Islet of Langerhans (tissue), 1 donor: ENCODE data around the gene DPYD.
A peak's percentile ranks its signal among the peaks of the same experiment; 100 is the strongest.

Experiments used
- FAIRE-seq: peaks from one replicate; lab custom pipeline; 2011; peaks lifted over from hg19 to GRCh38; lab: Jason Lieb, UNC

The DPYD gene

DNA sequence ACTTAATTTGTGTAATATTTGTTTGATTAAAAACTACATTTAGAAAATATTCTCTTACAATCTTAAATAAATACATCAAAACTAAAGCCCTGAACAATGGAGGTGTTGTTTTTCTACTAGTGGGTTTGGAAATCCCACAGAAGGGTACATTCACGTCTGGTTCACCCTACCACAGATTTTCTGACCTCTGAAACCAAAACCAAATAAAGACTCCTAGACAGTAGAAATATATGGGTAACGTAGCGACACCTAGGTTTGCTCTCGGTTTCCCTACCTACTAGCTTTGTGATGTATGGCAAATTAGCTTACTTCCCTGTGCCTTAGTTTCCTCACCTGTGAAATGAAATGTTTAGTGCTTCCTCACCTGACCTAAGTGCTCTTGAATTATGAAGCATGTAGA is 312.6 kb downstream of the DPYD start:
- no peak for FAIRE-seq

DNA sequence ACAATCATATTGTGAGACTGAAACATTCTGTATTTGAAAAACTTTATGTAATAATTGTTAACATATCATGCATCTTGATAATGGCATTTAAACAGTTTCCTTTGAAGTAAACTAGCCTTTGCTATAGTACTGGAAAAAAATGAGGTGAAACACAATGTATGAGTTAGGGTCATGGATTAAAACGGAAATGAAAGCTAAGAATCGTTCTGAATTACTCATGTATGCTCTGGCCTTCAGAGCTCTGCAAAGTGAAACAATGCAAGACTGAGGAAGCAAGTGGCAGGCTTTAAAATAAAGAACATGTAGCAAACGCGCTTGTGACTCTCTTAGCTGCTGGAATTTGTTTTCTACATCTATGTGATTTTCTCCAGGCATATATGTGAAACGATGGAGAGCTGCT is 317.1 kb downstream of the DPYD start:
- FAIRE-seq, result no peak

- FAIRE-seq, result no peak
Observed at GRCh38 chr1:97603218-97603617, 317.6 kb downstream of the DPYD start.

DNA sequence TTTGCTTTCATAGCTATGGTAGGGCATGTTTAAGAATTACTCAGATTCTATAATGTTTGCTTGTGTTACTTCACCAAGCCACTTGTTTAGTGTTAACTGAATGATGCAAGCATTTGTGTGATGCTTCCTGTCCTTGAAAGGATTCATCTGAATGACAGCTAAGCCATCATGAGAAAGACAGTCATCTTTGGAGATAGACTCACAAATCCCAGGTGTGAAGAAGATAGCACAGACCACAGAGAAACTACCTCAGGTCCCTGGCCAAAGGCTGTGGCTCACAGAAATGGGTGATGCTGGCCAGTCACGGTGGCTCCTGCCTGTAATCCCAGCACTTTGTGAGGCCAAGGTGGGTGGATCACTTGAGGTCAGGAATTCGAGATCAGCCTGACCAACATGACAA is 321.4 kb downstream of the DPYD start:
- FAIRE-seq, result no peak

GRCh38 chr1:97593192-97593591 is 327.6 kb downstream of the DPYD start:
- FAIRE-seq, result no peak

- FAIRE-seq, result no peak
Observed at GRCh38 chr1:97588772-97589171, 332.1 kb downstream of the DPYD start.

DNA sequence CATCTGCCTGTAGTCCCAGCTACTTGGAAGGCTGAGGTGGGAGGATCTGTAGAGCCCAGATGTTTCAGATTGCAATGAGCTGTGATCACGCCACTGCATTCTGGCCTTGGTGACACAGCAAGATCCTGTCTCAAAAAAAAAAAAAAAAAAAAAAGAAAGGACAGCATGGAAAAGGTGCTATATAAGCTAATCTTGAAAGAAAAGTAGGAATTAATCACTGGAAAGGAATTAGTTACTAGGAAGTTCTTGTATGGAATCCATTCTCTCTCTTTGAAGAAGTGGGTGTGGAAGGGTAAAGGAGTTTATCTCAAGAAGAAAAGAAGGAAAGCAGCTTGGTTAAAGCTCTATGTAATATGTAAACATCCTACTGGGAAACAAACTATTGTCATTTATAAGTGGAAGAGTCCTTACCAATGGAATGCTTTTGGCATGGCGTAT is 339.2 kb downstream of the DPYD start:
- FAIRE-seq, result no peak

DNA sequence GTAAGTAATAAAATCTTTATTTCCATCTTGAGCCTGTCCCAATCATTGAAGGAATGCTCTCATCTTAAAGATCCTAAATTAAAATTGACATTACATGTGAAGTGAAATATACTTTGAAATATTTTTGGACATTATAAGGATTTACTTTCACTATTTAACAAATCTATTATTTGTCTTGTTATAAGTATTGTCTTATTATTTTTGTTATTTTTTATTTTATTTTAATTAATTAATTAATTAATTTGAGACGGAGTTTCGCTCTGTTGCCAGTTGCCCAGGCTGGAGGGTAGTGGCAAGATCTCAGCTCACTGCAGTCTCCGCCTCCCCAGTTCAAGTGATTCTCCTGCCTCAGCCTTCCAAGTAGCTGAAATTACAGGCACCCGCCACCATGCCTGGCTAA is 343.2 kb downstream of the DPYD start:
- FAIRE-seq, result no peak

DNA sequence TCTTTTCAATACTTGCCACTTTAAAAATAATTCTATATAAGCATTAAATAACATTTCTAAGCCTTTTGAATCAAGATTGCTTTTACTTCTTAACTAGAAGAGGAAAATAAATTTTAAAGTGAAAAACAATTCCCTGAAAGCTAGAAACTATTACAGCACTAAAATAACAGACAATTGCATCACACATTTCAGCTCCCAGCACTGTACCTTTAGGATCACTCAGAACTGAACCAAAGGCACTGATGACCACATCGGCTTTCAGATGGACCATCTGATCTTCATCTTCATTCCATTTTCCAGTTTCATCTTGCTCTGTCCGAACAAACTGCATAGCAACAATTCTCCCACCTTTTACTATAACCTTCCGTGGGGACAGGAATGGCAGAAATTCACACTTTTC is 347.3 kb downstream of the DPYD start:
- no peak for FAIRE-seq

GRCh38 chr1:97572561-97572960 is 348.3 kb downstream of the DPYD start:
- FAIRE-seq, result peak; percentile 21

DNA sequence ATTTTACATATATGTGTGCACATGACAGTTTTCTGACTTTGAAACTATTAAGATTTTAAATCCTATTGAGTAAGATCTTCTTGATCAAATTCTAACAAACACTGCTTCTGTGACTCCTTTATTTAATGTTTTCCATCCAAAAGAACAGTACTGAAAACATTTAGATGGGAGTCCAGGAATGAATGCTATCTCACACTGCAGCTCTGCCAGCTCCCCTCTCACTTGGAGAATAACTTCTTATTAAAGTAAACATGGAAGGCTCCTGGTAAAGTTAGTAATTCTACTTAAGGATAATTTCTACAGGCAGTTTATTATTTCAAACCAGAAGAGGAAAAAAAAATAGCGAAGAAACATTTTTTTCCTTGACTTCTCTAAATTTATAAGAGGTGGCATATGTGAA is 349.1 kb downstream of the DPYD start:
- FAIRE-seq, result no peak

DNA sequence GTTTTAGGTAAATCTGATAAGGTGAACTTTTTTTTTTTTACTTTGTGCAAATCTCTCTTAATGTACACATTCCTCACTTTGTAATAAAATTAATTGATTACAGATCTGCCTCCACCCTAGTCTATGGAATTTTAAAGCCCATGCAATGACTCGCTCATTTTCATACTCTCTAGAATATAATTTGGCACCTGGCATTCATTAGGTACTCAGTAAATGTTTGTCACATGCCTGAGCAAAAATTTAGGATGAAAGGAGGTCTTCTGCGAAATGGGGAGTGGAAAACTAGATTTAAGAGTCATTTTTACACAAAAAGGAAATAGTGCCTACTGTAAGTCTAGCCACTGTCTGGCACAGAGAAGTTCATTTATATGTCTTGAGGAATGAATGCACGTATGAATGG is 350.1 kb downstream of the DPYD start:
- no peak for FAIRE-seq

- no peak for FAIRE-seq
Observed at GRCh38 chr1:97567000-97567749, 353.7 kb downstream of the DPYD start.

- no peak for FAIRE-seq
Observed at GRCh38 chr1:97565886-97566285, 354.9 kb downstream of the DPYD start.

- no peak for FAIRE-seq
Observed at GRCh38 chr1:97563926-97564325, 356.9 kb downstream of the DPYD start.

- no peak for FAIRE-seq
Observed at GRCh38 chr1:97562081-97562480, 358.8 kb downstream of the DPYD start.

GRCh38 chr1:97560714-97561113 is 360.1 kb downstream of the DPYD start:
- no peak for FAIRE-seq

- no peak for FAIRE-seq
Observed at GRCh38 chr1:97553971-97554370, 366.9 kb downstream of the DPYD start.

GRCh38 chr1:97551113-97551512 is 369.7 kb downstream of the DPYD start:
- FAIRE-seq, result no peak

- FAIRE-seq, result no peak
Observed at GRCh38 chr1:97545446-97545845, 375.4 kb downstream of the DPYD start.

GRCh38 chr1:97540346-97540888 is 380.4 kb downstream of the DPYD start:
- FAIRE-seq, result no peak

GRCh38 chr1:97538113-97538512 is 382.7 kb downstream of the DPYD start:
- FAIRE-seq, result no peak

DNA sequence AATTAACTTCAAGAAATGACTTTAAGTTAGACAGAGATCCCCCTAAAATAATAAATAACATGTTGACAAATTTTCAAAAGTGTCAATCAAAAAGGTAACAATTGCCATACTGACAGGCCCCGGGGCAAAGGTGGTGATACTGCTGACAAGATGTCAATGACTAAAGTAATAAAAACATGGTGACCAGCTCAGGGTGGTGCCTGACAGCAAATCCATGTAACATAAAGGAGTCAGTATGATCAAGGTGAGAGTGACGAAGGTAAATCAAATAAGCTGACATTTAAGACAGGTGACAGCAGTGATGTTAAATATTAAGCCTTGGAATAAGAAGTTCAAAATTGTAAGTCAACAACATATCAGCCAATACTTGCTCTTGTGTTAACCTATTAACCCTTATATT is 387.5 kb downstream of the DPYD start:
- FAIRE-seq, result no peak

- no peak for FAIRE-seq
Observed at GRCh38 chr1:97529600-97529999, 391.2 kb downstream of the DPYD start.
